ENCODE data around the gene MPHOSPH9.

MPHOSPH9 gene

GRCh38 chr12:123120452-123121166 lies 112.3 kb downstream of the MPHOSPH9 start:
- DNase-seq, result no peak

GRCh38 chr12:123119808-123120207 lies 113.1 kb downstream of the MPHOSPH9 start:
- no peak for DNase-seq

- DNase-seq, result no peak
Observed at GRCh38 chr12:123118497-123118896, 114.4 kb downstream of the MPHOSPH9 start.

- DNase-seq, result no peak
Observed at GRCh38 chr12:123115409-123116121, 117.4 kb downstream of the MPHOSPH9 start.

GRCh38 chr12:123114304-123115083 lies 118.4 kb downstream of the MPHOSPH9 start:
- DNase-seq, result no peak

GRCh38 chr12:123113026-123113425 lies 119.9 kb downstream of the MPHOSPH9 start:
- no peak for DNase-seq

GRCh38 chr12:123111498-123112165 lies 121.3 kb downstream of the MPHOSPH9 start:
- DNase-seq, result no peak

GRCh38 chr12:123109319-123109772 lies 123.6 kb downstream of the MPHOSPH9 start:
- no peak for DNase-seq

- no peak for DNase-seq
Observed at GRCh38 chr12:123108682-123109066, 124.3 kb downstream of the MPHOSPH9 start.

- DNase-seq, result no peak
Observed at GRCh38 chr12:123107926-123108681, 124.8 kb downstream of the MPHOSPH9 start.

- DNase-seq, result no peak
Observed at GRCh38 chr12:123106640-123107359, 126.1 kb downstream of the MPHOSPH9 start.

- DNase-seq, result no peak
Observed at GRCh38 chr12:123105211-123105826, 127.6 kb downstream of the MPHOSPH9 start.

GRCh38 chr12:123104809-123105208 lies 128.1 kb downstream of the MPHOSPH9 start:
- DNase-seq, result no peak
